Activated naive CD8-positive, alpha-beta T cell treated with anti-CD3 and anti-CD28 coated beads, Interleukin-2, amount 50 U/mL, for 16 hours (primary cell): Measurements from ENCODE around the gene ASH1L.
A peak's percentile ranks its signal among the peaks of the same experiment; 100 is the strongest.
"Not testable (repeated sequence)": the region's sequence is repeated elsewhere in the genome, so short reads cannot be mapped to it uniquely, and the experiment has no call there.

Source experiments
- DNase-seq: peaks from one replicate; pipeline ENCODE4 v3.0.0-alpha.2; 2020; ENCODE audit warnings: low read depth, low spot score

ASH1L gene

DNA sequence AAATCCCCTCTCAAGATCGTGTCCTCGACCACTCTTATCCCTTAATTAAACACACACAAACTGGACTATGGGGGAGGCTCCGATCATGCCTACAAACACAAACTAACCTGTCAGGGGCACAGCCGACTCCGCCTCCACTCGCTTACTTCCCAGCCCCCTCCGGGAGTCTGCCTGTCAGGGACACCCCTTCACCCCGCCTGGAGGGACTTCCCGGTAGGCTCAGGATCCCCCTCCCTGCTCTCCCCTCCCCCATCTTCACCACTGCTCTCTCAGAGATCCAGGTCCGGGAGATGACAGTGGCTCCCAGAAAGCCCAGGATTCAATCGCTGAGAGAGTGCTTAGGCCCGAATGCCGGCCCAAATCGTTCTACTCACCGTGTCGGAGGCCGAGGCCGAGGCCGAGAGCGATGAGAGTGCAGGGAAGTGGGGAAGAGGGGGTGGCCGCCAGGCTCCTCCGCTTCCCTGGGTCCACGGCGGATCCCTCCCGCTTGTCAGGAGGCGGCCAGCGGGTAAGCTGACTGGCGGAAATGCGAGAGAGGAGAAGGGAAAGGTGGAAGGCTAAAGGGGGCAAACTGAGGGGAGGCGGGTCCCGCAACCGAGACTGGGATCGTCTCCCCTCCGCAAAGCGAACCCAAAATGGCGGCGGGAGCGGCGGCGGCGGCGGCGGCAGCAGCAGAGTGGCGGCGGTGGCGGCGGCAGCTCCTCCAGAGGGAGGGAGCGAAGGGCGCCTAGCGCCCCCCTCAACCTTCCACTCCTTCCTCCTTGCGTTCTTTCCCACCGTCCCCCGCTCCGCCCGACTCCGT, 623 bp downstream of the ASH1L start:
- DNase-seq, result peak; percentile 8

DNA sequence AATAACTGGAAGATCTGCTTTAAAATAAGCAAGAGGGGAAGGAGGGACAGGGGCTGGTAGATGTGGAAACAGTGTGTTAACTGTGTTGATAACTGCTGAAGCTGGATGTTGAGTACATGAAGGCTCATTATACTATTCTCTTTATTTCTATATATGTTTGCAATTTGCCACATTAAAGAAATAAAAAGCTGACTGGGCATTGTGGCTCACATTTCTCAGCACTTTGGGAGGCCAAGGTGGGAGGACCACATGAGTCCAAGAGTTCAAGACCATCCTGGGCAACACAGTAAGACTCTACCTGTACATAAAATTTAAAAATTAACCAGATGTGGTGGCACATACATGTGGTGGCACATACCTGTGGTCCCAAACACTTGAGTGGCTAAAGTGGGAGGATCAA, 6.7 kb downstream of the ASH1L start:
- no peak for DNase-seq

DNA sequence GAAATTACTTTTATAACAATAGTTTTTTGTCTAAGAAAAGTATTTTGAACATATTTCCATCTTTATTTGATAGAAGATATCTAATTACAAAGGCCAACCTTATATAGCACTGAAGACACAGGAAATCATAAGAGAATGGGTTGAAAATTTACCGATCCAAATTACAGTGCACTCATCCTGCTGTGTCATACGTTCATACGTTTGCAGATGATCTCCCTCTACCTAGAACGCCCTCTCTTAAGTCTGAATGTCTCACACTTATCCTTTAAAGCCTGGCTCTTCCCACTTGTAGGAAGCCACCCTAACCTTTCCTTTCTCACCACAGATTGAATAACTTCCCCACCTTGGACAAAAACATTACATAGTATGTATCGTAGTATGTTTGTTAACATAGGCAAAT, 9.3 kb downstream of the ASH1L start:
- no peak for DNase-seq

DNA sequence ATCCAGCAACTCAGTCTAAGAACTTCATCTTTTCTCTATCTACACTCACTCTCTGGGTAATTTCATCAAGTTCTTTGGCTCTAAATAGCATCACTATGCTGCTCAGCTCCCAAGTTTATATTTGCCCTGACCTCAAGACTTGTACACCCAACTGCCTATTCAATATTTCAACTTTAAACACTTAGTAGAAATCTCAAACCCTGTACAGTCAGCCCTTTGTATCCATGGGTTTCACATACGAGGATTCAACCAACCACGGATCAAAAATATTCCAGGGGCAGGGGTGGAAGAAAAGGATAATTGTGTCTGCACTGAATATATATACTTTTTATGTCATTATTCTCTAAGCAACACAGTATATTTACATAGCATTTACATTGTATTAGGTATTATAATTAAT, 13.9 kb downstream of the ASH1L start:
- DNase-seq, result no peak

DNA sequence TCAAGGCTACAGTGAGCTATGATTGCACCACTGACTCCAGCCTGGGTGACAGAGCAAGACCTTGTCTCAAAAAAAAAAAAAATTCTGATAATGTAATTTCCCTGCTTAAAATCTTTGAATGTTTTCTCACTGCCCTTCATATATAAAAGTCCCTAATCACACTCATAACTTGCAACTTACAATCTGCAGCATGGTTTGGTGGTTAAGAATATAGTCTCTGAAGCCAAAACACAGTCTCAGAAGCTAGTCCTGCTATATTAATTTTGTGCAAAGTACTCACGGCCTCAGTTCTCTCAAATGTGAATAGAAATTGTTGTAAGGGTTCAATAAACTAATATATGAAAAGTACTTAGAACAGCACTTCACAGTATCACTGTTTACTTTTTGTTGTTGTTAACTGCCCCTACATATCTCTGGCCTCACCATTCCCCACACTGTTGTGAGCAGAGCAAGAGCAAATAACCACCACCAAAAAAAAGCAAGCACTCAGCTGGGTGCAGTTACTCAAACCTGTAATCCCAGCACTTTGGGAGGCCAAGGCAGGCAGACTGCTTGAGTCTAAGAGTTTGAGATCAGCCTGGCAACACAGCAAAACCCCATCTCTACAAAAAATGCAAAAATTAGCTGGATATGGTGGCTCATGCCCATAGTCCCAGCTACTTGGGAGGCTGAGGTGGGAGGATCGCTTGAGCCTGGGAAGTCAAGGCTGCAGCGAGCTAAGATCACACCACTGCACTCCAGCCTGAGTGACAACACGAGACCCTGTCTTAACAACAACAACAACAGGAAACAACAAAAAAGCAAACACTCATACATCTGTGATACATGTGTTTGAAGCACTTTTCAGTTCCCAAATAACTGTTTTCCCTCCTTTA, 22.4 kb downstream of the ASH1L start:
- no peak for DNase-seq

DNA sequence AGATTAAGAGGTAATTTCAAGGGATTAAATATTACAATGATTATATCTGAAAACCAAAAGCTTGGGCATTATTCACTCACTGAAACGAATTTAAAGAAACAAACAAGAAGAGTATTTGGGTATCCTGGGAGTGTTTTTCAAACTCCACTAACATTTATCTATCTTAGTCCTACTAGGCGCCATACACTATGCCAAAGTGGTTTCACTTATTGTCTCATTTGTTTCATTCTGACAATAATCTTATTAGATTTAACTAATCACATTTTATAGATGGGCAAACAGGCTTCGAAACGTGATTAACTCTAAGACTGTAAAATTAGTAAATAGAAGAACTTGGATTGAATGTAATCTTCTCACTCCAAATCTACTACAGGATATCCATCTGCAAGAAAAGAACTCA, 25.4 kb downstream of the ASH1L start:
- DNase-seq, result no peak

DNA sequence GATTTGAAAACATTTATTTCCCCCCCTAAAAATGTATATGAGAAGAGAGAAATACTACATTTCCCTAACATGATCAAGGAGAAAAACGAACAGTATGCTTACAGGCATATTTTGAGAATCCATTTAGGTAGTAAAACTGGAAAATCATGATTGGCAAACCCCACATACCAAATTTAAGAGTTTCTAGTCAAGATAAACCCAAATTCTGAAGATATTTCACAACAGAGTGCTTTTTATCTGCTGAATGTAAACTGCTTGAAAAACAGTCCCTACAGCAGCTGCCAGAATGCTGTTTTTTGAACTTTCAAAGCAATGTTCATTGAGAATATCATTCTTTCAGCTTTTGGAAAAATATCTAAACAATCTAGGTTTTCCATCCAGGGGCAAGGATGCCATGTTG, 31.0 kb downstream of the ASH1L start:
- no peak for DNase-seq

DNA sequence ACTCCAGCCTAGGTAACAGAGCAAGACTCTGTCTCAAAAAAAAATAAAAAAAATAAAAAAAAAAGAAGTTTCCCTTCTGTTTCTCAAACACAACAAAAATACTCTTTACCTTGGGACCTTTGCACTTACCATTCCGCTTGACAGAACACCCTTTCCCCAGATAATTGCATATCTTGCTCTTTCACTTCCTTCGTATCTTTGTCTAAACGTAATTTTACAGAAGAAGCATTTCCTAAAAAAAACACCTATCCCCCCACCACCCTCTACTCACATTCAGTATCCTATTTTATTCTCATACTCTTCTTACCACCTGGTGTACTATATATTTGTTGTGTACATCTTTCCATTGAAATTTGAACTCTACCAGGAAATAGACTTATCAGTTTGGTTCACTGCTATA, 32.7 kb downstream of the ASH1L start:
- DNase-seq, result no peak

DNA sequence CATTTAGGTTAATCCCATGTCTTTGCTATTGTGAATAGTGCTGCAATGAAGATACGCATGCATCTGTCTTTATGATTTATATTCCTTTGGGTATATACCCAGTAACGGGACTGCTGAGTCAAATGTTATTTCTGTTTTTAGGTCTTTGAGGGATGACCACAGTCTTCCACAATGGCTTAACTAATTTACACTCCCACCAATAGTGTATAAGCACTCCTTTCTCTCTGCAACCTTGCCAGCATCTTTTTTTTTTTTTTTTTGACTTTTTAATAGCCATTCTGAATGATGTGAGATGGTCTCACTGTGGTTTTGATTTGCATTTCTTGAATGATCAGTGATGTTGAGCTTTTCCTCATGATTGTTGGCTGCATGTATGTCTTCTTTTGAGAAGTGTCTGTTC, 33.5 kb downstream of the ASH1L start:
- no peak for DNase-seq

DNA sequence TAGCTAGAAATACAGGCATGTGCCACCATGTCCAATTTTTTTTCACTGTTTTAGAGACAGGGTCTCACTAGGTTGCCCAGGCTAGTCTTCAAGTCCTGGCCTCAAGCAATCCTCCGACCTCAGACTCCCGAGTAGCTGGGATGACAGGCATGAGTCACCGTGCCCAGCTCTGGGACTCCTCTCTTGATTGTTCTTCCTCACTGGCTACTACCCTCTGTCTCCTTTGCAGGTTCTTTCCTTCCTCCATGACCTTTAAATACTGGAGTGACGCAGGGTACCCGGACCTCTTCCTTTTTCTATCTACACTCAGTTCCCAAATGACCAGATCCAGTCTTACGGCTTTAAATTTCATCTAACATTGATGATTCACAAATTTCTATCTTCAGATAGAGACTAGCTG, 34.9 kb downstream of the ASH1L start:
- no peak for DNase-seq

DNA sequence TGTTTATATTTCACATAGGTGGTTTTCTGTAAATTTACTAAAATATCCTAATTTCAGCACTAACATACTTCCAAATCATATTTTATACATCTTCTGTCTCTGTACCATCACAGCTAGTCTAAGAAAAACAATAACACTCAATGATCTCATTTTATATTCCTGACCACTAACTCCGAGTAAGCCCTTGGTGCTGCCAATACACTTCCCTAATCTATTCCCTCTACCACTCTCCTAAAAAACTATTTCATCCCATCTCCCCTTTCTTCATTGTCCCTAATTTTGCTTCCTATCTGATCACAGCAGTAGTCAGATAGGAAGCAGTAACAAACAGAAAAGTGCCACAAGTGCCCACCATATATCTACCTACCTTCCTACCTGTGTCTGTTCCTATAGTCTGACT, 36.2 kb downstream of the ASH1L start:
- no peak for DNase-seq

DNA sequence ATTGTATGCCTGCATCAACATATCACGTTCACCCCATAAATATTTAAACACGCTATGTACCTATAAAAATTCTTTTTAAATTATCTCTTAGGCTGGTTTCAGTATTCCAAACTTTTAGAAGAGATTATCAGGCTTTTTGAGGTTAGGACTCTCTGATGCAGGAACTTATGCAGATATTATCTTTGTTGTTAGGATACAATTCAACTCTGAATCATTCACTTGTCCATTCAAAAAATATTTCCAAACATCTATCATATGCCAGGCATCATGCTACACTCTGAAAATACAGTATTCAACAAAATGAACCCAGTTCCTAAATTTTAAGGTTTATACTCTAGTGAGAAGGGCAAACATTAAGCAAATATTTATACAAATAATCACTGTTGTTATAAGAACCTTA, 40.5 kb downstream of the ASH1L start:
- no peak for DNase-seq

DNA sequence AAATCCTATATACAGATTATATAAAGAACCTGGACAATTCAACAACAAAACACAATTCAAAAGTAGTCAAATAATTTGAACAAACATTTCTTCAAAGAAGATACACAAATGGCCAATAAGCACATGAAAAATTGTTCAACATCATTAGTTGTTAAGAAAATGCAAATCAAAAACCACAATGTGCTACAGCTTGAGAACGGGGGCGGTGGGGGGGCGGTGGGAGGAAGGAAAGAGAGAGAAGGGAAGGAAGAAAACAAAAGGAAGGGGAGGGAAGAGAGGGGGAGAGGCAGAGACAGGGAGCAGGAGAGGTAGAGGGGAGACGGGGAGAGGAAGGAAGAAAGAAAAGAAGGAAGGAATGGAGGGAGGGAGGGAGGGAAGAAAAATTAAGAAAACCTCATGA, 44.1 kb downstream of the ASH1L start:
- no peak for DNase-seq

DNA sequence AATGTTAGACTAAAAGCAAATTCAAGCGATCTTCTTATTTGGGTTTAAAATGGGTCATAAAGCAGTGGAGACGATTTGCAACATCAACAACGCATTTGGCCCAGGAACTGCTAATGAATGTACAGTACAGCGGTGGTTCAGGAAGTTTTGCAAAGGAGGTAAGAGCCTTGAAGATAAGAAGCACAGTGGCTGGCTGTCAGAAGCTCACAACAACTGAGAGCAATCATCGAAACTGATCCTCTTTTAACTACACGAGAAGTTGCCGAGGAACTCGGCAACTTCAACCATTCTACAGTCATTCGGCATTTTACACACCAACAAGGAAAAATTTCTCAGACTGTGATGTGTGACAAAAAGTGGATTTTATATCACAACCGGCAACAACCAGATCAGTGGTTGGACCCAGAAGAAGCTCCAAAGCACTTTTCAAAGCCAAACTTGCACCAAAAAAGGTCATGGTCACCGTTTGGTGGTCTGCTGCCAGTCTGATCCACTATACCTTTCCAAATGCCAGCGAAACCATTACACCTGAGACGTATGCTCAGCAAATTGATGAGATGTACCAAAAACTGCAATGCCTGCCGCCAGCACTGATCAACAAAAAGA, 47.9 kb downstream of the ASH1L start:
- no peak for DNase-seq

DNA sequence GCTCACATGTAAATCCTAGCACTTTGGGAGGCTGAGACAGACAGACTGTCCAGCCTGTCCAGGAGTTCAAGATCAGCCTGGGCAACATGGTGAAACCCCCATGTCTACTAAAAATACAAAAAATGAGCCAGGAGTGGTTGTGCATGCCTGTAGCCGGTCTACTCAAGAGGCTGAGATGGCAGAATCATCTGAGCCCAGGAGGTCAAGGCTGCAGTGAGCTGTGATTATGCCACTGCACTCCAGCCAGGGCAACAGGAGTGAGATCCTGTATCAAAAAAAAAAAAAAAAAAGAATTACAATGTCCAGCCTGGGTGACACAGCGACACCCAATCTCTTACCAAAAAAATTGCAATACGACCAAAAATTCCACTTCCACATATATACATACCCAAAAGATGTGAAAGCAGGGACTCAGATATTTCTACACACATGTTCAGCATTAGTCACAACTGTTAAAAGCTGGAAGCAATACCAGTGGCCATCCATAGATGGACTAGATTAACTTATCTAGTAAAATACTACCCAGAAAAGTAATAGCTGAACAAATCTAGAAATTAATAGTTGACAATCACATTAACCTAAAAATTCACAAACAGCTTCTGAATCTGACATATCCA, 49.2 kb downstream of the ASH1L start:
- no peak for DNase-seq

DNA sequence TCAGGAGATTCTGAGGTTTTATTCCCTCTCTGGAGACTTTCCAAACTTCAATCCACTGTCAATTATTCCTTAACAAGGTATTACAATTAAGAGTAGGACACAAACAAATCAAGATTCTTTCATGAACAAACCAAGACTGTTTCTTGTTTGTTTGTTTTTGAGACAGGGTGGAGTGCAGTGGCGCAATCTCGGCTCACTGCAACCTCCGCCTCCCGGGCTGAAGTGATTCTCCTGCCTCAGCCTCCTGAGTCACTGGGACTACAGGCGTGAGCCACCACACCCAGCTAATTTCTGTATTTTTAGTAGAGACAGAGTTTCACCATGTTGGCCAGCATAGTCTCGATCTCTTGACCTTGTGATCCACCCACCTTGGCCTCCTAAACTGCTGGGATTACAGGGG, 51.2 kb downstream of the ASH1L start:
- DNase-seq, result not testable (repeated sequence)

DNA sequence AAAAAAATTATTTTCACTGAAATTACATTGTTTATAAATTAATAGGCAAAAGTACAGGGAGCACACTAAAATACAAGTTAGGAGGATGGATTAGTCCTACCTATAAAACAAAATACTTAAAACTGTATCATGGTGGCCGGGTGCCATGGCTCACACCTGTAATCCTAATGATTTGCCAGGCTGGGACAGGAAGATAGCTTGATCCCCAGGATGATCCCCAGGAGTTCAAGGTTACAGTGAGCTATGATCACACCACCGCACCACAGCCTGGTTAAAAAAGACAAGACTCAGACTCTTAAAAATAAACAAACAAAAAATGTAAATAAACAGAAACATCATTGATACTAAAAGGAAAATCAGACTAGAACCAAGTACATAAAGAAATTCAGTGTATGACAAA, 53.5 kb downstream of the ASH1L start:
- no peak for DNase-seq

DNA sequence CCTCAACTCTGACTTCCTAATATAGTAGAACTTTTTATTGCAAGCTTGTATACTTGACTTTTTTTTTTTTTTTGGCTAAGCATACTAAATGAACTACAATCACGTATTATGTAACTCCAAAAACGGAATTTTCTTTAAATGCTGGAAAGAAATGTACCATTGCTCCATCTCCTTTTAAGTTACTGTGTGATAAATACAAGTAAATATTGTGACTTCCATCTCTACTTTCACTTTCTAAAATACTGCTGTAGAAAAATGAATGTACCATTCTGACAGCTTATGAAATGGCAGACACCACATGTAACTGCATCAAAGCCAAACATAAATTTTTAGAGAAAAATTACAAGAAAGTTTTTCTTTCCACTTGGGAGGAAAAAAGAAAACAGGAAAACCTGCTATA, 54.7 kb downstream of the ASH1L start:
- DNase-seq, result no peak

DNA sequence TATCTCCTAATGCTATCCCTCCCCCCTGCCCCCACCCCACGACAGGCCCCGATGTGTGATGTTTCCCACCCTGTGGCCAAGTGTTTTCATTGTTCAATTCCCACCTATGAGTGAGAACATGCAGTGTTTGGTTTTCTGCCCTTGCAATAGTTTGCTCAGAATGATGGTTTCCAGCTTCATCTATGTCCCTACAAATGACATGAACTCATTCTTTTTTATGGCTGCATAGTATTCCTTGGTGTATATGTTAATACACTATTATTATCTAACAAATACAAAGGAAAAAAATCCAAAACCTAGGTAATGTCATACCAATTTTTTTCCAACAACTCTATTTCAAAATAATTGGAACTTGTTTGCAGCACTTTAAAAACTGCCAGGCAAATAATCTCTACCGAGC, 56.6 kb downstream of the ASH1L start:
- DNase-seq, result not testable (repeated sequence)

DNA sequence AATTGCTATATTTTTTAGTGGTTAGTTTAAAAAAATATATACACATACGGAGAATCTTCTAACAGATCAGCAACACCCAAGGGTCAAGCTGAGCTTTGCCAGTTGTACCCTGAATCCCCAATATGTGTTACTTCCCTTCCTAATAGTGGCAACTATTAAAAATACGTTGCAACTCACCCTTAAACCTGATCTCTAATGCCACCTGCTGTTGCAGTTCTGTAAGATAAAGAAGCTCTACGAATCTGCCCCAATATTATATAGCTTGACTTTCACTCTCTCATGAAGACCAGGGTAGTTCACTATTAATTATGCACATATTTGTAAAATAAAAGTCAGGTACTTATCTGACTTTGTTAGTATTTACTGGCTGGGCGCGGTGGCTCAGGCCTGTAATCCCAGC, 58.4 kb downstream of the ASH1L start:
- DNase-seq, result no peak

DNA sequence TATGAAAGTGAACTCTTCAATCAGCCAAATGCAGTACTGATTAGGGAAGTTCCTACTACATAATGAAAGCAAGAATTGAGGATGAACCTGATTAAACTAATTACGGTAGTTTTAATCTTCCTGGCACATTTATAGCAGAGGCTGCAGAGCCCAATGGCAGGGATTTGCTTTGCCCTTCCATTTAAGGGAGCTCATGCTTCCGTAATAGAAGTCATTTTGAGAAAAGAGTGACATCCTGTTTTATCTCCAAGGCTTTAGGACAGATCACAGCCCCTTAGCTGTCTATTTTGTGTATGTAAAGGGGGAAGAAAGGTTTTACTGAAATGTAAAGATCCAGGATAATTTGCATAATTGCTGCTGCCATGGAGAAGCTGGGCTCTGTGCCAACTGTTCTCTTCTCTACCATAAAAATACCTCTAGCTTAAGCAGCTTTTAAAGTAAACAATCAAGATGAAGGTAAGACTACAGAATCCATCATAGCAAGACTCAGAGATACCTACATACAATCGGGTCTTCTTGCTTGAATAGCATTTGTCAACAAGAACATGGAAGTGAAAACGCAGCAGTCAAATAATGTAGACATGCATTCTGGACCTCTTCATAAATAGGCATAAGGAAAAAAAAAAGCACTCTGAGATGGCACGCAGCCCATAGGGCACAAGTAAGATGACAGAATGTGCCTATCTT, 62.5 kb downstream of the ASH1L start:
- DNase-seq, result no peak

DNA sequence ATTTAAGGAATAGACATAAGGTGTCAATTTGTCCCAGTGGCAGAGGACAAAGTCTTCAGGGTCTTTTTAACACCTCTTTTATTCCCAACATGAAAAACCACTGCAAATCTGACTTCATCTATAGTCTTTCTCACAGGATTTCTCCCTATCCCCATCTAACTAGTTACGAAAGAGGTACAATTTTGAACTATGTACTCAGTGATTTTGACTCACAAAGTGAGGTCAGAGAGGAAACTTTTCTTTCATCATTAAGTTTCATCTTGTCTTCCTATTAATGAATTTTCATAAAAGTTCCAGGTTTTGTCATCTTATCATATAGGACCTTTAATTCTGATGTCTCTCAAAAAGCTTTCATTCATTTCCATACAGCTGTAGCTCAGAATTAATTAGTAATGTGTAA, 63.3 kb downstream of the ASH1L start:
- no peak for DNase-seq
